NCI-H2081 treated with DMSO at 0.1 percent for 48 hours (cell line): ENCODE measurements around the gene TCEAL5.
"Not testable (repeated sequence)": the region's sequence is repeated elsewhere in the genome, so short reads cannot be mapped to it uniquely, and the experiment has no call there.

Experiments used
- DNase-seq: peaks from one replicate; lab custom pipeline; 2025; lab: John Stamatoyannopoulos, UW

Gene TCEAL5

GRCh38 chrX:103233263-103233662 is 43.3 kb downstream of the TCEAL5 start:
- no peak for DNase-seq

GRCh38 chrX:103225918-103226317 is 50.6 kb downstream of the TCEAL5 start:
- DNase-seq: not testable (repeated sequence)
